ENCODE data around the gene KAZN. TPM values are rescaled to one million over a fixed set of nuclear protein-coding genes. Genes with fewer than 3 reads are reported as not detected.

Gene KAZN
- polyA plus RNA-seq, 4 donors = 3.0 to 39.5 (median 4.4) TPM

- 91% methylated on average over 15 of the region's 15 CpGs for WGBS, 3 donors
- no peak for FAIRE-seq
- Histone ChIP-seq H3K27me3 (ENCODE audit: control insufficient read depth in 3 of 3, insufficient read depth in 3 of 3, low read length in 3 of 3) (no peaks in the 10 kb centered on the region), H3K4me1 (ENCODE audit: control insufficient read depth in 3 of 3, insufficient read depth in 2 of 3, low read depth in 1 of 3, low read length in 2 of 3) (peaks cover 0 to 15% (median 0%) of the 10 kb centered on the region in 3 donors), H3K36me3 (ENCODE audit: control insufficient read depth in 3 of 3, insufficient read depth in 2 of 3, low read depth in 1 of 3, low read length in 3 of 3) (peaks cover 0 to 58% (median 0%) of the 10 kb centered on the region in 3 donors), H3K9me3 (ENCODE audit: control insufficient read depth in 2 of 2, insufficient read depth in 1 of 2, low read depth in 1 of 2, low read length in 1 of 2) (peaks cover 0 to 11% of the 10 kb centered on the region in 2 donors), H3K4me3 (ENCODE audit: low read depth in 1 of 3, low read length in 3 of 3) (no peak overlapping the region), H3K27ac (ENCODE audit: low read depth in 1 of 3, low read length in 2 of 3) (no peak overlapping the region)
- DNase-seq = no peak
Measured at GRCh38 chr1:15064217-15064929, 465.9 kb downstream of the KAZN start.

- Histone ChIP-seq H3K27me3 (ENCODE audit: control insufficient read depth in 3 of 3, insufficient read depth in 3 of 3, low read length in 3 of 3) (no peaks in the 10 kb centered on the region), H3K4me3 (ENCODE audit: low read depth in 1 of 3, low read length in 3 of 3) (no peak overlapping the region), H3K4me1 (ENCODE audit: control insufficient read depth in 3 of 3, insufficient read depth in 2 of 3, low read depth in 1 of 3, low read length in 2 of 3) (peaks cover 0 to 15% (median 0%) of the 10 kb centered on the region in 3 donors), H3K36me3 (ENCODE audit: control insufficient read depth in 3 of 3, insufficient read depth in 2 of 3, low read depth in 1 of 3, low read length in 3 of 3) (peaks cover 0 to 55% (median 0%) of the 10 kb centered on the region in 3 donors), H3K9me3 (ENCODE audit: control insufficient read depth in 2 of 2, insufficient read depth in 1 of 2, low read depth in 1 of 2, low read length in 1 of 2) (peaks cover 0 to 11% of the 10 kb centered on the region in 2 donors), H3K27ac (ENCODE audit: low read depth in 1 of 3, low read length in 2 of 3) (no peak overlapping the region)
- FAIRE-seq (no peak), DNase-seq (no peak)
- 79 to 90% (median 85%) methylated on average over 7 of the region's 7 CpGs for WGBS, 3 donors
Measured at GRCh38 chr1:15065291-15065690, 466.8 kb downstream of the KAZN start.

GRCh38 chr1:15065736-15066135 lies 467.3 kb downstream of the KAZN start:
- DNase-seq = no peak
- FAIRE-seq = no peak
- H3K27me3 ChIP-seq (ENCODE audit: control insufficient read depth in 3 of 3, insufficient read depth in 3 of 3, low read length in 3 of 3) = no peaks in the 10 kb centered on the region
- H3K27ac ChIP-seq (ENCODE audit: low read depth in 1 of 3, low read length in 2 of 3) = no peak overlapping the region
- peaks cover 0 to 15% (median 0%) of the 10 kb centered on the region in 3 donors for H3K4me1 ChIP-seq (ENCODE audit: control insufficient read depth in 3 of 3, insufficient read depth in 2 of 3, low read depth in 1 of 3, low read length in 2 of 3)
- H3K9me3 ChIP-seq (ENCODE audit: control insufficient read depth in 2 of 2, insufficient read depth in 1 of 2, low read depth in 1 of 2, low read length in 1 of 2) = peaks cover 0 to 11% of the 10 kb centered on the region in 2 donors
- 93 to 95% (median 93%) methylated on average over 30 of the region's 30 CpGs for WGBS, 3 donors
- peaks cover 0 to 52% (median 0%) of the 10 kb centered on the region in 3 donors for H3K36me3 ChIP-seq (ENCODE audit: control insufficient read depth in 3 of 3, insufficient read depth in 2 of 3, low read depth in 1 of 3, low read length in 3 of 3)
- H3K4me3 ChIP-seq (ENCODE audit: low read depth in 1 of 3, low read length in 3 of 3) = no peak overlapping the region

- peaks cover 0 to 51% (median 0%) of the 10 kb centered on the region in 3 donors for H3K36me3 ChIP-seq (ENCODE audit: control insufficient read depth in 3 of 3, insufficient read depth in 2 of 3, low read depth in 1 of 3, low read length in 3 of 3)
- H3K4me1 ChIP-seq (ENCODE audit: control insufficient read depth in 3 of 3, insufficient read depth in 2 of 3, low read depth in 1 of 3, low read length in 2 of 3) = peaks cover 0 to 15% (median 0%) of the 10 kb centered on the region in 3 donors
- no peaks in the 10 kb centered on the region for H3K27me3 ChIP-seq (ENCODE audit: control insufficient read depth in 3 of 3, insufficient read depth in 3 of 3, low read length in 3 of 3)
- no peak overlapping the region for H3K27ac ChIP-seq (ENCODE audit: low read depth in 1 of 3, low read length in 2 of 3)
- DNase-seq (no peak), FAIRE-seq (no peak)
- H3K9me3 ChIP-seq (ENCODE audit: control insufficient read depth in 2 of 2, insufficient read depth in 1 of 2, low read depth in 1 of 2, low read length in 1 of 2) = peaks cover 0 to 11% of the 10 kb centered on the region in 2 donors
- H3K4me3 ChIP-seq (ENCODE audit: low read depth in 1 of 3, low read length in 3 of 3) = no peak overlapping the region
- 73 to 85% (median 73%) methylated on average over 15 of the region's 15 CpGs for WGBS, 3 donors
Measured at GRCh38 chr1:15066191-15066590, 467.7 kb downstream of the KAZN start.

- DNase-seq = no peak
- peak overlapping the region in 2 of 3 donors; percentile 54 to 66 for H3K27ac ChIP-seq (ENCODE audit: low read depth in 1 of 3, low read length in 2 of 3)
- peaks cover 0 to 6% of the 10 kb centered on the region in 2 donors for H3K9me3 ChIP-seq (ENCODE audit: control insufficient read depth in 2 of 2, insufficient read depth in 1 of 2, low read depth in 1 of 2, low read length in 1 of 2)
- no peaks in the 10 kb centered on the region for H3K27me3 ChIP-seq (ENCODE audit: control insufficient read depth in 3 of 3, insufficient read depth in 3 of 3, low read length in 3 of 3)
- FAIRE-seq = no peak
- no peak overlapping the region for H3K4me3 ChIP-seq (ENCODE audit: low read depth in 1 of 3, low read length in 3 of 3)
- H3K4me1 ChIP-seq (ENCODE audit: control insufficient read depth in 3 of 3, insufficient read depth in 2 of 3, low read depth in 1 of 3, low read length in 2 of 3) = peaks cover 0 to 15% (median 0%) of the 10 kb centered on the region in 3 donors
- 85 to 90% (median 86%) methylated on average over 4 of the region's 4 CpGs for WGBS, 3 donors
- peaks cover 0 to 46% (median 0%) of the 10 kb centered on the region in 3 donors for H3K36me3 ChIP-seq (ENCODE audit: control insufficient read depth in 3 of 3, insufficient read depth in 2 of 3, low read depth in 1 of 3, low read length in 3 of 3)
Measured at GRCh38 chr1:15067148-15067547, 468.7 kb downstream of the KAZN start.

- no peak overlapping the region for H3K27ac ChIP-seq (ENCODE audit: low read depth in 1 of 3, low read length in 2 of 3)
- no peak overlapping the region for H3K4me3 ChIP-seq (ENCODE audit: low read depth in 1 of 3, low read length in 3 of 3)
- no peak for DNase-seq
- H3K4me1 ChIP-seq (ENCODE audit: control insufficient read depth in 3 of 3, insufficient read depth in 2 of 3, low read depth in 1 of 3, low read length in 2 of 3) = peaks cover 0 to 15% (median 0%) of the 10 kb centered on the region in 3 donors
- WGBS, 3 donors = 90 to 94% (median 90%) methylated on average over 10 to 14 of the region's 14 CpGs
- no peaks in the 10 kb centered on the region for H3K9me3 ChIP-seq (ENCODE audit: control insufficient read depth in 2 of 2, insufficient read depth in 1 of 2, low read depth in 1 of 2, low read length in 1 of 2)
- no peaks in the 10 kb centered on the region for H3K27me3 ChIP-seq (ENCODE audit: control insufficient read depth in 3 of 3, insufficient read depth in 3 of 3, low read length in 3 of 3)
- no peak for FAIRE-seq
- peaks cover 0 to 40% (median 0%) of the 10 kb centered on the region in 3 donors for H3K36me3 ChIP-seq (ENCODE audit: control insufficient read depth in 3 of 3, insufficient read depth in 2 of 3, low read depth in 1 of 3, low read length in 3 of 3)
Measured at GRCh38 chr1:15068152-15068551, 469.7 kb downstream of the KAZN start.

- WGBS, 3 donors = 86 to 87% (median 86%) methylated on average over 4 of the region's 4 CpGs
- no peaks in the 10 kb centered on the region for H3K9me3 ChIP-seq (ENCODE audit: control insufficient read depth in 2 of 2, insufficient read depth in 1 of 2, low read depth in 1 of 2, low read length in 1 of 2)
- no peak for FAIRE-seq
- no peak overlapping the region for H3K27ac ChIP-seq (ENCODE audit: low read depth in 1 of 3, low read length in 2 of 3)
- H3K4me1 ChIP-seq (ENCODE audit: control insufficient read depth in 3 of 3, insufficient read depth in 2 of 3, low read depth in 1 of 3, low read length in 2 of 3) = peaks cover 0 to 15% (median 0%) of the 10 kb centered on the region in 3 donors
- H3K36me3 ChIP-seq (ENCODE audit: control insufficient read depth in 3 of 3, insufficient read depth in 2 of 3, low read depth in 1 of 3, low read length in 3 of 3) = peaks cover 0 to 32% (median 0%) of the 10 kb centered on the region in 3 donors
- no peaks in the 10 kb centered on the region for H3K27me3 ChIP-seq (ENCODE audit: control insufficient read depth in 3 of 3, insufficient read depth in 3 of 3, low read length in 3 of 3)
- H3K4me3 ChIP-seq (ENCODE audit: low read depth in 1 of 3, low read length in 3 of 3) = no peak overlapping the region
- DNase-seq = no peak
Measured at GRCh38 chr1:15068997-15069396, 470.5 kb downstream of the KAZN start.

- H3K36me3 ChIP-seq (ENCODE audit: control insufficient read depth in 3 of 3, insufficient read depth in 2 of 3, low read depth in 1 of 3, low read length in 3 of 3) = peaks cover 0 to 23% (median 0%) of the 10 kb centered on the region in 3 donors
- no peak for FAIRE-seq
- no peak overlapping the region for H3K4me3 ChIP-seq (ENCODE audit: low read depth in 1 of 3, low read length in 3 of 3)
- H3K4me1 ChIP-seq (ENCODE audit: control insufficient read depth in 3 of 3, insufficient read depth in 2 of 3, low read depth in 1 of 3, low read length in 2 of 3) = peaks cover 0 to 15% (median 0%) of the 10 kb centered on the region in 3 donors
- H3K27me3 ChIP-seq (ENCODE audit: control insufficient read depth in 3 of 3, insufficient read depth in 3 of 3, low read length in 3 of 3) = no peaks in the 10 kb centered on the region
- H3K27ac ChIP-seq (ENCODE audit: low read depth in 1 of 3, low read length in 2 of 3) = no peak overlapping the region
- DNase-seq = no peak
- H3K9me3 ChIP-seq (ENCODE audit: control insufficient read depth in 2 of 2, insufficient read depth in 1 of 2, low read depth in 1 of 2, low read length in 1 of 2) = no peaks in the 10 kb centered on the region
- WGBS, 3 donors = 90% methylated on average over 14 of the region's 14 CpGs
Measured at GRCh38 chr1:15070145-15070748, 471.8 kb downstream of the KAZN start.

Data from small intestine (tissue), 7 donors.